ENCODE data around the gene TGFBR1.

The TGFBR1 gene

DNA sequence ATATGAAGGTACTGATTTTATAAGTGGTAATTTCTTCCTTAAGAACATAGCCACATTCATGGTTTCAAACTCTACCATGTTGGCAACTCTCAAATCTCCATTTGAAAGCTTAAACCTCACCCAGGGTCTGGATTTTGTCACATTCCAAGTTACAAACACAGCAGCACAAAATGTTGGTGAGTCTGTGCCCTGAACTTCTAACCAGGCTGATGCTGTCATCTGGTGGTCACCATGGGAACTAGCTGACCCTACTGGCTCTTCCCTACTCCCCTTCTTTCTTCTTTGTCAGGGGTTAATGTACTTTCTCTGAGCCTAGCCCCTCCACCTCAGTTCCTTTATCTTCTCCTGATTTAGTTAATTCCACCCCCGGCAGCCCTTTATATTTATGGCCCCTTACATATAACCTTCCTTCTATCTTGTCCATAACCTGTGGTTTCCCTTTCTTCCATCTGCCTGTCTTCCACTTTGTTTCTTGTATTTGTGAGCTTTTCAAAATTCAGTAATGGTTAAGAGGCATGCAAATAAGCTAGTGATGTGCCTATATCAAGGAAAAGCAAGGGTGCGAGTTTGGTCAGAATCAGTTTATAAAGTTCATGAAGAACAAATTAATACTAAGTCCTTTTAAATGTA, 35.9 kb downstream of the TGFBR1 start:
- H3K4me3 ChIP-seq (ENCODE audit: low read length): no peak overlapping the region
- H3K4me2 ChIP-seq (ENCODE audit: low read length): no peak overlapping the region
- peaks cover 22% of the 10 kb centered on the region for H3K36me3 ChIP-seq (ENCODE audit: insufficient read depth, low read length)
- H3K9ac ChIP-seq (ENCODE audit: low read depth, low read length): no peak overlapping the region
- no peaks in the 10 kb centered on the region for H3K27me3 ChIP-seq (ENCODE audit: control insufficient read depth, insufficient read depth, low read length)
- no peaks in the 10 kb centered on the region for H3K9me3 ChIP-seq (replicated peaks; ENCODE audit: low read length)
- H3K4me1 ChIP-seq (ENCODE audit: control insufficient read depth, insufficient read depth, low read length): no peaks in the 10 kb centered on the region

DNA sequence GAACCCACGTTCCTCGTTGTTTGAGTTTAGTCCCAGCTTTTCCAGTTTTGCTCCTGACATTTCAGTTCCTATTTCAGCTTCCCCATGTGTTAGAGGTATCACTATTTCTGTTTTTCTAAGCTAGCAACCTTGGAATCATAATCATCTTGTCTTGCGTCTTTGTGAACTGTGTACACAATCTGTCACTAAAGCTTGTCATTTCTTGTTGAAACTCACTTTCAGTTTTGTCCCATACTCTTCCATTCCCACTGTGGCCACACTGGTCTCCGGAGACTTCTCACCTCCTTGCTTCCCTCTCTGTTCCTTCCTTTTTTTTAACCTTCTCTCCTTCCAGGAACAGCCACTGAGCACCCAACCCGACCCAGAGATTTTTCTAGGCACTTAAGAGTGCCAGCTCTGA, 36.9 kb downstream of the TGFBR1 start:
- Histone ChIP-seq H3K36me3 (ENCODE audit: insufficient read depth, low read length) (peaks cover 28% of the 10 kb centered on the region), H3K4me1 (ENCODE audit: control insufficient read depth, insufficient read depth, low read length) (no peaks in the 10 kb centered on the region), H3K9ac (ENCODE audit: low read depth, low read length) (no peak overlapping the region), H3K4me2 (ENCODE audit: low read length) (no peak overlapping the region), H3K27me3 (ENCODE audit: control insufficient read depth, insufficient read depth, low read length) (no peaks in the 10 kb centered on the region), H3K9me3 (replicated peaks; ENCODE audit: low read length) (no peaks in the 10 kb centered on the region), H3K4me3 (ENCODE audit: low read length) (no peak overlapping the region)

DNA sequence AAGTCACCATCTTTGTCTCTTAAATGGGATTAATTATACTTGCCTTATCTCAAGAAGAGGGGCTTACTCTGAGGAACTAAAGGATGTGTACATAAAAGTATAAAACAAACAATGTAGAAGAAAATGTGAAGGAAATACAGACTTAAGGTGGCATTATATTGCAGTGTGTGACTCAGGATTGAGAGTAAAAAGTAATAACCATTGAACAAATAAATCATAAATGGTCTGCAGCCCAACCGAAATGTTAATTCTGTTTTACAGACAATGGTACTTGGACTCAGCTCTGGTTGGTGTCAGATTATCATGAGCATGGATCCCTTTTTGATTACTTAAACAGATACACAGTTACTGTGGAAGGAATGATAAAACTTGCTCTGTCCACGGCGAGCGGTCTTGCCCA, 37.4 kb downstream of the TGFBR1 start:
- Histone ChIP-seq H3K9ac (ENCODE audit: low read depth, low read length) (no peak overlapping the region), H3K4me3 (ENCODE audit: low read length) (no peak overlapping the region), H3K9me3 (replicated peaks; ENCODE audit: low read length) (no peaks in the 10 kb centered on the region), H3K4me2 (ENCODE audit: low read length) (no peak overlapping the region), H3K27me3 (ENCODE audit: control insufficient read depth, insufficient read depth, low read length) (no peaks in the 10 kb centered on the region), H3K36me3 (ENCODE audit: insufficient read depth, low read length) (peaks cover 32% of the 10 kb centered on the region), H3K4me1 (ENCODE audit: control insufficient read depth, insufficient read depth, low read length) (no peaks in the 10 kb centered on the region)

DNA sequence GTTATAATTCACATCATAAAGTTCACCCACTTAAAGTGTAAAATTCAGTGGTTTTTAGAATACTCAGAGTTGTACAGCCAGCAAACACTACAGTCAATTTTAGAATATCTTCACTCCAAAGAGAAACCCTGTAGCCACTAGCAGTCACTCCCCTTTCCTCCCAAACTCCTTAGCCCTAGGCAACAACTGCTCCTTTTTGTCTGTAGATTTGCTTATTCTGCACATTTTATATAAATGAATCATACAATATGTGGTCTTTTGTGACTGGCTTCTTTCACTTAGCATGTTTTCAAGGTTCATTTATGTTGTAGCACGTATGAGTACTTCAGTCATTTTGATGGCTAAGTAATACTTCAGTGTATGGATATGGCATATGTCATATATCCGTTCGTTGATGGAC, 38.7 kb downstream of the TGFBR1 start:
- Histone ChIP-seq H3K9me3 (replicated peaks; ENCODE audit: low read length) (no peaks in the 10 kb centered on the region), H3K4me2 (ENCODE audit: low read length) (no peak overlapping the region), H3K4me3 (ENCODE audit: low read length) (no peak overlapping the region), H3K36me3 (ENCODE audit: insufficient read depth, low read length) (peaks cover 30% of the 10 kb centered on the region), H3K27me3 (ENCODE audit: control insufficient read depth, insufficient read depth, low read length) (no peaks in the 10 kb centered on the region), H3K4me1 (ENCODE audit: control insufficient read depth, insufficient read depth, low read length) (no peaks in the 10 kb centered on the region), H3K9ac (ENCODE audit: low read depth, low read length) (no peak overlapping the region)

DNA sequence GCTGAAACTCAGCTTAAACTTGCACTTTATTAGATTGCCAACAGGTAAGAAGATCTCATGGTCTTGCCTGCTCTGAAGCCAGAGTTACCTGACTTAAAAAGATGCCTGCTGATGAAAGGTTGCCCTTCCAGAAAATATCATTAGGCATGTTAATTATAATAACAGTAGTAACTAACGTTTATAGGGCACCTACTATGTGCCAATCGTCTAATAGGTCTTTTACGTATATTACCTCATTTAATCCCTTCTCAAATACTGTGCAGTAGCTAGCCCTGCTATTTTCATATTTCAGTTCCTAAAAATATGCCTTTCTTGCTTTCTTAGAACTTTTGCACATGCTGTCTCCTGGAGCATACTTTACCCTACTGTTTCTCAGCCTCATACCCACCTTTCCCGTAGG, 40.1 kb downstream of the TGFBR1 start:
- Histone ChIP-seq H3K4me3 (ENCODE audit: low read length) (no peak overlapping the region), H3K9me3 (replicated peaks; ENCODE audit: low read length) (no peaks in the 10 kb centered on the region), H3K27me3 (ENCODE audit: control insufficient read depth, insufficient read depth, low read length) (no peaks in the 10 kb centered on the region), H3K9ac (ENCODE audit: low read depth, low read length) (no peak overlapping the region), H3K4me2 (ENCODE audit: low read length) (no peak overlapping the region), H3K36me3 (ENCODE audit: insufficient read depth, low read length) (peaks cover 34% of the 10 kb centered on the region), H3K4me1 (ENCODE audit: control insufficient read depth, insufficient read depth, low read length) (no peaks in the 10 kb centered on the region)

GRCh38 chr9:99146574-99146973, 41.7 kb downstream of the TGFBR1 start:
- Histone ChIP-seq H3K9ac (ENCODE audit: low read depth, low read length) (no peak overlapping the region), H3K27me3 (ENCODE audit: control insufficient read depth, insufficient read depth, low read length) (no peaks in the 10 kb centered on the region), H3K36me3 (ENCODE audit: insufficient read depth, low read length) (peaks cover 34% of the 10 kb centered on the region), H3K4me3 (ENCODE audit: low read length) (no peak overlapping the region), H3K4me2 (ENCODE audit: low read length) (no peak overlapping the region), H3K9me3 (replicated peaks; ENCODE audit: low read length) (no peaks in the 10 kb centered on the region), H3K4me1 (ENCODE audit: control insufficient read depth, insufficient read depth, low read length) (no peaks in the 10 kb centered on the region)

DNA sequence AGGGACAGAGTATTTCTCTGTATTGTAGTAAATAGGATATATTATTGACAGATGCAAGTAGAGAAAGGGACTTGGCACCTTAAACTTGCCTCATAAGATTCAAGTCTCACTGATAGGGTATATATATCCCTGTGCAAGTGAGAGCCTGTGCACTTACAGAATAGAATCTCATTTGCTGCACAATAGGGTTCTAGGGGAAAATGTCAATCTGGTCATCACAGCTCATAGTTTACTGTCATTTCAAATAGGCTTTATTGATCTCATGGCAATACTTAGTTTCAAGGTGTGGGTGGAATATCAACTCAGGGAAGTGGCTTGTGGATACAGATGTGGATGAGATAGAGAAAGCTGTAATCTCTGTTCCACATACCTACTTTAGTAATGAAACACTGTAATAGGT, 42.3 kb downstream of the TGFBR1 start:
- H3K36me3 ChIP-seq (ENCODE audit: insufficient read depth, low read length): peaks cover 32% of the 10 kb centered on the region

DNA sequence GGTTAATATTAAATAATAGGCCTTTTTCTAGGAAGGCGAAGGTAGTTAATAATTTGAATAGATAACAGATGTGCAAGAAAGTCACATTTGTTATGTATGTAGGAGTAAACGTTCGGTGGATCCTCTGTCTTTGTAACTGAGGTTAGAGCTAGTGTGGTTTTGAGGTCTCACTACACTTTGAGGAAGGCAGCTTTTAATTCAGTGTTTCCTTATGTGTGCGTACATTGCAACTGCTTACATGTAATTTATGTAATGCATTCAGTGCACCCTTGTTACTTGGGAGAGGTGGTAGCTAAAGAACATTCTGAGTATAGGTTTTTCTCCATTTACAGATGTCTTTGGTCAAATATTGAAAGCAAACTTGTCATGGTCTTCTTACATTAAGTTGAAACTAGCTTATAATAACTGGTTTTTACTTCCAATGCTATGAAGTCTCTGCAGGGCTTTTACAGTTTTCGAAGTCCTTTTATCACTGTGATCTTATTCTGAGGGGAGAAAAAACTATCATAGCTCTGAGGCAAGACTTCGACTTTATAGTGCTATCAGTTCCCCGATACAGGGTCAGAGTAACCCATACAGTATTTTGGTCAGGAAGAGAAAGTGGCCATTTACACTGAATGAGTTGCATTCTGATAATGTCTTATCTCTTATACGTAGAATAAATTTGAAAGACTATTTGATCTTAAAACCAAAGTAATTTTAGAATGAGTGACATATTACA, 45.7 kb downstream of the TGFBR1 start:
- H3K36me3 ChIP-seq (ENCODE audit: insufficient read depth, low read length): peaks cover 19% of the 10 kb centered on the region
- no peak overlapping the region for H3K4me2 ChIP-seq (ENCODE audit: low read length)
- peaks cover 3% of the 10 kb centered on the region for H3K27me3 ChIP-seq (ENCODE audit: control insufficient read depth, insufficient read depth, low read length)
- no peak overlapping the region for H3K9ac ChIP-seq (ENCODE audit: low read depth, low read length)
- H3K4me1 ChIP-seq (ENCODE audit: control insufficient read depth, insufficient read depth, low read length): no peaks in the 10 kb centered on the region
- H3K9me3 ChIP-seq (replicated peaks; ENCODE audit: low read length): no peaks in the 10 kb centered on the region
- H3K4me3 ChIP-seq (ENCODE audit: low read length): no peak overlapping the region

More for the DNA sequence above, 42.3 kb downstream of the TGFBR1 start:
- Histone ChIP-seq H3K4me2 (ENCODE audit: low read length) (no peak overlapping the region), H3K27me3 (ENCODE audit: control insufficient read depth, insufficient read depth, low read length) (no peaks in the 10 kb centered on the region), H3K4me3 (ENCODE audit: low read length) (no peak overlapping the region), H3K4me1 (ENCODE audit: control insufficient read depth, insufficient read depth, low read length) (no peaks in the 10 kb centered on the region), H3K9me3 (replicated peaks; ENCODE audit: low read length) (no peaks in the 10 kb centered on the region), H3K9ac (ENCODE audit: low read depth, low read length) (no peak overlapping the region)

DNA sequence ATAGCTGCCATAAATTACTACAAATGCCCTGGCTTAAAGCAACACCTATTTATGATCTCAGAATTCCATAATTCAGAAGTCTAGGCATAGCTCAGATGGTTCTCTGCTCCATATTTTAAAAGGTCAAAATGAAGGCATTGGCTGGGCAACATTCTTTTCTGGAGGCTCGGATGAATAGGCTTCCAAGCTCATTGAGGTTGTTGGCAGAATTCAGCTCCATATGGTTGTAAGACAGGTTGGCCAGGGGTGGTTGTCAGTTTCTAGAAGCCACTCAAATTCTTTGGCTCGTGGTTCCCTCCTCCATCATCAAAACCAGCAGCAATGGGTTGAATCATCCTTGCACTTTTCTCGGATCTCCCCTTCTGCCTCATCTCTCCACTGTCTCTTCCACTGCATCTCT, 49.4 kb downstream of the TGFBR1 start:
- Histone ChIP-seq H3K4me1 (ENCODE audit: control insufficient read depth, insufficient read depth, low read length) (no peaks in the 10 kb centered on the region), H3K27me3 (ENCODE audit: control insufficient read depth, insufficient read depth, low read length) (peaks cover 12% of the 10 kb centered on the region), H3K9me3 (replicated peaks; ENCODE audit: low read length) (no peaks in the 10 kb centered on the region), H3K36me3 (ENCODE audit: insufficient read depth, low read length) (peaks cover 3% of the 10 kb centered on the region), H3K9ac (ENCODE audit: low read depth, low read length) (no peak overlapping the region), H3K4me2 (ENCODE audit: low read length) (no peak overlapping the region), H3K4me3 (ENCODE audit: low read length) (no peak overlapping the region)

DNA sequence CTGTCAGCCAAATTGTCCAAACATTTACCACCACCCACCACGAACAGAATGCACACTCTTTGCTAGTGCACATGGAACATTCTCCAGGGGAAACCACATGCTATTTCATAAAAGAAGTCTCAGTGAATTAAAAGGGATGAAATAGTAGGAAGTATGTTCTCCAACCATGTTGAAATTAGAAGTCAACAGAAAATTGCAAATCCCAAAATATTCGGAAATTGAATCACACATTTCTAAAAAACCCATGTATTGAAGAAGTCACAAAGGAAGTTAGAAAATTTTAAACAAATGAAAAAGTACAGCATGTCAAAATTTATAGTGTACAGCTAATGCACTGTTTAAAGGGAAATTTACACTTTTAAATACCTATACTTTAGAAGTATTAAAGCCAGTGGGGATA, 50.8 kb downstream of the TGFBR1 start:
- no peaks in the 10 kb centered on the region for H3K9me3 ChIP-seq (replicated peaks; ENCODE audit: low read length)
- H3K4me3 ChIP-seq (ENCODE audit: low read length): no peak overlapping the region
- H3K36me3 ChIP-seq (ENCODE audit: insufficient read depth, low read length): peaks cover 3% of the 10 kb centered on the region
- H3K9ac ChIP-seq (ENCODE audit: low read depth, low read length): no peak overlapping the region
- H3K27me3 ChIP-seq (ENCODE audit: control insufficient read depth, insufficient read depth, low read length): peaks cover 22% of the 10 kb centered on the region
- no peaks in the 10 kb centered on the region for H3K4me1 ChIP-seq (ENCODE audit: control insufficient read depth, insufficient read depth, low read length)
- H3K4me2 ChIP-seq (ENCODE audit: low read length): no peak overlapping the region

DNA sequence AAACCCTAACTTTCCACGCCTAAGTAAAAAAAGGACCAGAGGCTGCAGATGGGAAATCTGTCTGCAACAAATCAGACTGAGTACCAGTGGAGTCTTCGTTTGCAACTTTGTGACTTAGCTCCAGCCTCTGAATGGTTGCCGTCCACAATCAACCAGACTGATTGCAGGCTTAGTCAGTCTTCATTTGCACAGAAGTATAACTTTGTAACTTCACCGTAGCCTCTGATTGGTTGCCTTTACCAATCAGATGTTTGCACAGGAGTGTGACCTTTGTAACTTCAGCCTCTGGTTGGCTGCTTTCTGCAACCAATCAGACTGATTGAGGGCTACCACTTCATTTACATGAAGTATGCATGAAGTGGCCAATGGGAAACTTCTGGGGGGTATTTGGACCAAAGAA, 53.7 kb downstream of the TGFBR1 start:
- H3K4me1 ChIP-seq (ENCODE audit: control insufficient read depth, insufficient read depth, low read length): no peaks in the 10 kb centered on the region
- no peak overlapping the region for H3K4me2 ChIP-seq (ENCODE audit: low read length)
- no peaks in the 10 kb centered on the region for H3K36me3 ChIP-seq (ENCODE audit: insufficient read depth, low read length)
- H3K27me3 ChIP-seq (ENCODE audit: control insufficient read depth, insufficient read depth, low read length): peaks cover 27% of the 10 kb centered on the region
- H3K4me3 ChIP-seq (ENCODE audit: low read length): no peak overlapping the region
- no peaks in the 10 kb centered on the region for H3K9me3 ChIP-seq (replicated peaks; ENCODE audit: low read length)
- no peak overlapping the region for H3K9ac ChIP-seq (ENCODE audit: low read depth, low read length)

GRCh38 chr9:99160173-99160572, 55.3 kb downstream of the TGFBR1 start:
- no peaks in the 10 kb centered on the region for H3K9me3 ChIP-seq (replicated peaks; ENCODE audit: low read length)
- no peak overlapping the region for H3K4me2 ChIP-seq (ENCODE audit: low read length)
- peaks cover 27% of the 10 kb centered on the region for H3K27me3 ChIP-seq (ENCODE audit: control insufficient read depth, insufficient read depth, low read length)
- no peaks in the 10 kb centered on the region for H3K36me3 ChIP-seq (ENCODE audit: insufficient read depth, low read length)
- H3K4me1 ChIP-seq (ENCODE audit: control insufficient read depth, insufficient read depth, low read length): no peaks in the 10 kb centered on the region
- no peak overlapping the region for H3K9ac ChIP-seq (ENCODE audit: low read depth, low read length)
- H3K4me3 ChIP-seq (ENCODE audit: low read length): no peak overlapping the region
